GM12878 (cell line): ENCODE data around the gene MNT.

ENCODE experiments used
- ESRRA ChIP-seq: IDR thresholded peaks from 2 replicates; pipeline ENCODE4 v1.6.1; 2012; ENCODE audit warnings: mild to moderate bottlenecking, low read length, improper control_type of control experiment
- ETV6 ChIP-seq, 2 experiments: fragments of 450-650 bp in 1 of 2; IDR thresholded peaks in 1 of 2; conservative IDR thresholded peaks in 1 of 2; 2 replicates each; pipeline ENCODE4 v1.6.1; 2014; ENCODE audit warnings: antibody characterized with exemption in 1 of 2, borderline replicate concordance in 1 of 2, low read depth in 1 of 2, mild to moderate bottlenecking in 1 of 2, moderate library complexity in 1 of 2
- POLR2A ChIP-seq: IDR thresholded peaks from 2 replicates; pipeline ENCODE4 v1.6.1; 2011; ENCODE audit warnings: low read depth, mild to moderate bottlenecking, low read length
- POLR2AphosphoS5 ChIP-seq: IDR thresholded peaks from 2 replicates; pipeline ENCODE4 v1.6.1; 2011; ENCODE audit warnings: mild to moderate bottlenecking, low read length, inconsistent platforms
- RAD21 ChIP-seq: IDR thresholded peaks from 2 replicates; pipeline ENCODE4 v1.6.1; 2011; ENCODE audit warnings: mild to moderate bottlenecking, low read depth, low read length, moderate library complexity; ENCODE audit not compliant: insufficient read depth
- SP1 ChIP-seq: IDR thresholded peaks from one replicate; pipeline ENCODE4 v1.6.1; 2011; ENCODE audit warnings: low read depth, low read length
- TF ChIP-seq, protein P1 (sequence below): IDR thresholded peaks from 2 replicates; pipeline ENCODE4 v1.6.1; 2012; ENCODE audit warnings: low read depth, low read length, improper control_type of control experiment
- TF ChIP-seq, protein P2 (sequence below), 3 experiments: IDR thresholded peaks in 2 of 3; conservative IDR thresholded peaks in 1 of 3; 2 replicates each; pipeline ENCODE4 v1.5.1; 2011; ENCODE audit warnings: low read depth in 3 of 3, low read length in 3 of 3, mild to moderate bottlenecking in 3 of 3, control low read depth in 2 of 3, moderate library complexity in 2 of 3, inconsistent platforms in 1 of 3, mixed read lengths in 1 of 3; ENCODE audit not compliant: control insufficient read depth in 2 of 3, insufficient read depth in 1 of 3; ENCODE audit errors: extremely low read depth in 1 of 3

DNA sequence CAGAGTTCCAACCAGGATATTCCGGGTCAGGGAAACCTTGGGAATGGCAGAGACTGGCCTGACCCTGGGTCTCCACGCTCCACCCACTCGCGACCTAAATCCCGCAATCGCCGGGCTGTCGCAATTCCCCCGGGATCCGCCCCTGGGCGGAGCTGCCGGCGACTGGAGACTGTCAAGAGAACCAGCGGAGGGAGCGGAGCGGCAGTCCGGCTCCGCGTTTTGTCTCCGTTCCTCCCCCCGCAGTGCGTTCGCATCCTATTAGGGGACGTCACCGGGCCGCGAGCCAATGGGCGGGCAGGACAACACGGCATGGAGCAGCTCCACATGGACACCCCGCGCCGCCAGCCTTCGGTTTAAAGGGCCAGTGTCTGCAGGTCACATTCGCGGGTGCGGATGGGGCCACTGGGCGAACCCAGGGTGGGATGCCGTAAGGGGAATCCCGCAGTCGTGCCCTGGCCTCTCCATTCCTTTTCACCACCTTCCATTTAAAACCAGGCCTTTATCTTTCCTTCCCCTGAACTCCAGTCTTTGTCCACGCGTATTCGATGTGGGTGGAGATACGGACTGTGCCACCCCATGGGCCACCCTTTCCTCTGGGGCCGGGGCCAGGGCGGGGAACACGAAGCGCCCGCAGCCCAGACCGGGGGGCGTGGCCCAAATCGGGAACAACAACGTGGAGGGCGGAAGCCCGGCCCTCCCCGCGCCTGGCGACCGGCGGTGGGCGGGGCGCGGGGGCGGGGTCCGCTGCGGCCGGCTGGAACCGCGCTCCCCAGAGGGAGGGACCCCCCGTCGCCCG, 764 bp upstream of the MNT start:
- TF ChIP-seq POLR2A = 0 out of 2 replicates have a peak, but pooled peaks have one; percentile 41
- TF ChIP-seq RAD21 = no peak
- TF ChIP-seq ETV6 (conservative IDR thresholded peaks at IDR 0.05 in 1 of 2, IDR thresholded peaks at IDR 0.05 in 1 of 2; ENCODE audit: borderline replicate concordance in 1 of 2, low read depth in 1 of 2) = no peak
- TF ChIP-seq, protein P1, sequence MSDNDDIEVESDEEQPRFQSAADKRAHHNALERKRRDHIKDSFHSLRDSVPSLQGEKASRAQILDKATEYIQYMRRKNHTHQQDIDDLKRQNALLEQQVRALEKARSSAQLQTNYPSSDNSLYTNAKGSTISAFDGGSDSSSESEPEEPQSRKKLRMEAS = peak; percentile 99
- no peak for TF ChIP-seq ESRRA
- peak; percentile 98 for TF ChIP-seq SP1
- TF ChIP-seq, protein P2, sequence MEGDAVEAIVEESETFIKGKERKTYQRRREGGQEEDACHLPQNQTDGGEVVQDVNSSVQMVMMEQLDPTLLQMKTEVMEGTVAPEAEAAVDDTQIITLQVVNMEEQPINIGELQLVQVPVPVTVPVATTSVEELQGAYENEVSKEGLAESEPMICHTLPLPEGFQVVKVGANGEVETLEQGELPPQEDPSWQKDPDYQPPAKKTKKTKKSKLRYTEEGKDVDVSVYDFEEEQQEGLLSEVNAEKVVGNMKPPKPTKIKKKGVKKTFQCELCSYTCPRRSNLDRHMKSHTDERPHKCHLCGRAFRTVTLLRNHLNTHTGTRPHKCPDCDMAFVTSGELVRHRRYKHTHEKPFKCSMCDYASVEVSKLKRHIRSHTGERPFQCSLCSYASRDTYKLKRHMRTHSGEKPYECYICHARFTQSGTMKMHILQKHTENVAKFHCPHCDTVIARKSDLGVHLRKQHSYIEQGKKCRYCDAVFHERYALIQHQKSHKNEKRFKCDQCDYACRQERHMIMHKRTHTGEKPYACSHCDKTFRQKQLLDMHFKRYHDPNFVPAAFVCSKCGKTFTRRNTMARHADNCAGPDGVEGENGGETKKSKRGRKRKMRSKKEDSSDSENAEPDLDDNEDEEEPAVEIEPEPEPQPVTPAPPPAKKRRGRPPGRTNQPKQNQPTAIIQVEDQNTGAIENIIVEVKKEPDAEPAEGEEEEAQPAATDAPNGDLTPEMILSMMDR (IDR thresholded peaks at IDR 0.05 in 2 of 3, conservative IDR thresholded peaks at IDR 0.05 in 1 of 3; ENCODE audit: control insufficient read depth in 2 of 3, extremely low read depth in 1 of 3, insufficient read depth in 1 of 3, low read depth in 3 of 3, low read length in 3 of 3) = no peak
- 0 out of 2 replicates have a peak, but pooled peaks have one; percentile 53 for TF ChIP-seq POLR2AphosphoS5
